Activated CD8-positive, alpha-beta memory T cell treated with anti-CD3 and anti-CD28 coated beads for 48 hours (primary cell): ENCODE measurements around the gene TSEN2.

ENCODE experiments used
- DNase-seq, 3 experiments: peaks; one replicate each; pipeline ENCODE4 v3.0.0-alpha.2; 2020; ENCODE audit warnings: low read depth in 2 of 3, low spot score in 2 of 3

Gene TSEN2

DNA sequence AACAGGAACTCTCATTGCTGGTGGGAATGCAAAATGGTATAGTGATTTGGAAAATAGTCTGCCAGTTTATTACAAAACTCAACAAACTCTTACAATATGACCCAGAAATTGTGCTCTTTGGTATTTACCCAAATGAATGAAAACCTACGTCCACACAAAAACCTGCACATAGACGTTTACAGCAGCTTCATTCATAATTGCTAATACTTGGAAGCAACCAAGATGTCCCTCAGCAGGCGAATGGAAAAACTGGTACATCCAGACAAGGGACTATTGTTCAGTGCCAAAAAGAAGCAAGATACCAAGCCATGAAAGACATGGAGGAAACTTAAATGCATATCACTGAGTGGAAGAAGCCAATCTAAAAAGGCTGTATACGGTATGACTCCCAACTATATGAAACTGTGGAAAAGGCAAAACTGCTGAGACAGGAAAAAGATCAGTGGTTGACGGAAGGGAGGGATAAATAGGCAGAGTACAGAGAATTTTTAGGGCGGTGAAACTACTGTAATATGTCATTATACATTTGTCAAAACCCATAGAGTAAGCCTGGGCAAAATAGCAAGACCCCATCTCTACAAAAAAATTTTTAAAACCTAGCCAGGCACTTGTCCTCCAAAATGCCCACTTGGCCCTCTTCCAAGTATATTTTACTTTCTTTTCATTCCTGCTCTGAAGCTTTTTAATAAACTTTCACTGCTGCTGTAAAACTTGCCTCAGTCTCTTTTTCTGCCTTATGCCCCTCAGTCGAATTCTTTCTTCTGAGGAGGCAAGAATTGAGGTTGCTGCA is 65.9 kb downstream of the TSEN2 start:
- no peak for DNase-seq

DNA sequence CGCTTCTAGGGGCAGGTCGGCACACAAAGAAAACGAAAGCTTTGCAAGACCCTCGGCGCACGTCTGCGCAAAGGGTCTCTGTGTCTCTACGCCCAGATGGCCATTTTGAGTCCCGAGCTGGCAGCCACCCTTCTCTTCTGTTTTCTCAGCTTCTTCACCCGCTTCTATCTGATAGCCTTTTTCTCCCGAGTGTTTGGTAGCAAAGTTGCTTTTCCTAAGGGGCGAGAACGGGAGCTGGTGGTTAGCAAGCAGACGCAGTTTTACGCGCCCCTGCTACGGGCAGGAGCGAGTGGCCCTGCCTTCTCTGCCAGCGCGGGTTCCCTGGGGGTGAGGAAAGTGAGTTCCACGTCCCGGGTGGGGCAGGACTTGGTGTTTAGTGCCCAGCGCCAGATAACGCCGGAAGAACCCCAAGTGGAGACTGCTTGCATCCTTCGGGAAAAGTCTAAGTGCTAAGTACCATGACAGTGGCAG is 69.7 kb downstream of the TSEN2 start:
- DNase-seq = no peak

DNA sequence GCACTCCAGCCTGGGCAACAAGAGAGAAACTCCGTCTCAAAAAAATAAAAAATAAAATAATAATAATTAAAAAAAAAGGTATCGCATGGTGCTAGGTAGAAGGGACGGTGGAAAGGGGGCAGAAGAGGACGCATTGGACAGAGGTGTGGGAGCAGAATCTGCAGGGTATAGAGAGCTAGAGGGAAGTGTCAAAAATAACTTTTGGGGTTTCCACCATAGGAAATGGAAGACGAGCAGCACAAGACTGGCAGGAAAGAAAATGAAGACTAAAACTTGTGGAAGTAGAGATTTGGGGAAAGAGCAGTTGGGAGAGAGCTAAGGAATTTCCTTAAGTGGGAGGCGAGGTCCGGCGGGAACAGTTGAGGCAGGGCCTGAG is 72.0 kb downstream of the TSEN2 start:
- DNase-seq = no peak

DNA sequence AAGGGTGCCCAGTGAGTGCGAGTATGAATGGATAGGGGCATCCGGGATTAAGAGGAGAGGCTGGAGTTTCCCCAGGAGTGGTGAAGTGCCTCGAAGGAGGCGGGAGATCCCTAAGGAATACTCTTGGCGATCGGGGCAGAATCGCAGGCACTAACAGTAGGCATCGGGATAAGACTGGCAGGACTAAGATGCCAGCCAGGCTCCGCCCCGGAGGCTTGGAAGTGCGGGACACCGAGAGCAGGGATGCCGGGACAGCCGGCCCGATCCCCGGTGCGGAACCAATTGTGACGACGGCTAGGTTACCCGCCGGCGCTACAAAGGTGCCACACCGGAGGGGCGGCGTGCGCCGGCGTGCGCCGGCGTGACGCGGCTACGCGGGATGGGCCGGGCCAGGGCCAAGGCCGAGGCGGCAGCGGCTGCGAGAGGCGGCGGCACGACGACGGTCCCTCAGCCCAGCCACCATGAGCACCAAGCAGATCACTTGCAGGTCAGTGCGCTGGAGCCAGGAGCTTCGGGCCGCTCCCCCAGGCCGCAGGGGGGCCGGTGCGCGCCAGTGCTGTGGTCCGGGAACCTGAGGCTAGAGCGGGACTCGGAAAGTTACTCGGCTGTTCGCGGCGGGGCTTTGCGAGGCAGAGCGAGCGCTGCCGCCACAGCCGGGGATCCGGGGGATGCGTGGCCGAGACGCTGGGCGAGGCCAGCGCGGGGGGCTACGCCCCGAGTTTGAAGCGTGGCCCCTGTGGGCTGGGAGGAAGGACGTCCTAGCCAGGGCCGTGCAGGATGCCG is 72.6 kb downstream of the TSEN2 start, which contains the start of gene MKRN2:
Gene MKRN2 (plus strand): TSS at position 398 of the 783 bp plus-strand sequence. CDS start 64 bp downstream, at position 462.
- DNase-seq = peak; percentile 75 to 83 (median 80)

DNA sequence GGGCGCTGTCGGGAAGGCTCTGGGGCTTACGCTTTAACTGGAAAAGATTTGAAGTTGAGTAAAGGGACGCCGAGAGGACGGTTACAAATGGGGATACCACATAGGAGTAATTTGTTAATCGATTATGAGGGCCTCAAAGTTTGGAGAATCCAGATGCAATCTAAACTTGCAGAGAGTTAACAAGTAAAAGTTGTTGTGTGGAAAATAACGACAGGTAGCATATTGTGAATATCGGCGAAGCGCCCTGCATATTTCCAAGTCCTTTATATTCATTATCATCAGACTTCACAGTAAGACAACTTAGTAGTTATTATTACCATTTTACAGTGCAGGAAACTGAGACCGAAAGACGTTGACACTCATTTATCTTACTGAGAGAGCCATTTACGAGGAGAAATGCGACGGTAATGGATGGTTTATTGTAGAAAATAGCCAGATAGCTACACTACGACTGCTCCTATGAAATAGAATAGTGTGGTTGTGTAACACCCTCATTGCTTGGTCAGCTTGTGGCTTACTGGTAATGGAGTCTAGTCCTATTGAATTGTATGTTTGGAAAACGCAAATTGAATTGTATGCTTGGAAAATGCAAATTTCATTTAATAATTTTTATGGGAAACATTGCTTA is 73.3 kb downstream of the TSEN2 start:
- DNase-seq = no peak

DNA sequence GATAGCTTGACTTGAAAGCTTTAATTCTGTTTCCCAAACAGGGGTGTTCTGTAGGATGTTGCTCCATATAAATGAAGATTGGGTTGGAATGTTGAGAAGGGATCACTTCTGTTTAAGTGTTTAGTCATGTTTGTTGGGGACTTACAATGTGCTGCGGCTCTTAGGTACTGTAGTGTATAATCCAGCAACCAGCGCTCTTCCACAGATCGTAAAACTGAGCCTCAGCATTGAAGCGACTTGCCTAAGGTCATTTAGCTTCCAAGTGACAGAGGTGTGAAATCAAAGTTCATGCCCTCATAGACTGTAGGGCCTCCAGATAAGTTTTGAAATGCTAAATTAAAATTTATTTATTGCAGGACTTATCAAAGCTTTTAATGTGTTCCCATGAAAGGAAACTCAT is 74.4 kb downstream of the TSEN2 start:
- DNase-seq = no peak

DNA sequence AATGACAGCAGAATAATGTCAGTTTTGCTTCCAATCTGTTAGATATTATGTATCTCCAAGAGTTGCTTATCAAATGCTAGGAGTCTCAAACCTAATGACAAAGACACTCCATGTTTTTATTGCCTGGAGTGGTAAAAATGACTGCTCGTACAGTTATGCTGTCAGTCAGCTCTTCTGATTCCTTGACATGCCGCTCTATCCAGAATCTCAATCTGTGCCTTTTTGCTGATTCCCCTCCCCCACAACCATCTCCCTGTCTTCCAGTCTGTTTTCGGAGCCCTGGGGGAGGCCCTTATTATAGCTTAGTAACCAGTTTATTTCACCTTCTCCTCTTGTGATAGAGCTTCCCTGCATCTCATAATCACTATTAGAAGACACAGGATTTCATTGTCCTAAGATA is 75.2 kb downstream of the TSEN2 start:
- DNase-seq = no peak

DNA sequence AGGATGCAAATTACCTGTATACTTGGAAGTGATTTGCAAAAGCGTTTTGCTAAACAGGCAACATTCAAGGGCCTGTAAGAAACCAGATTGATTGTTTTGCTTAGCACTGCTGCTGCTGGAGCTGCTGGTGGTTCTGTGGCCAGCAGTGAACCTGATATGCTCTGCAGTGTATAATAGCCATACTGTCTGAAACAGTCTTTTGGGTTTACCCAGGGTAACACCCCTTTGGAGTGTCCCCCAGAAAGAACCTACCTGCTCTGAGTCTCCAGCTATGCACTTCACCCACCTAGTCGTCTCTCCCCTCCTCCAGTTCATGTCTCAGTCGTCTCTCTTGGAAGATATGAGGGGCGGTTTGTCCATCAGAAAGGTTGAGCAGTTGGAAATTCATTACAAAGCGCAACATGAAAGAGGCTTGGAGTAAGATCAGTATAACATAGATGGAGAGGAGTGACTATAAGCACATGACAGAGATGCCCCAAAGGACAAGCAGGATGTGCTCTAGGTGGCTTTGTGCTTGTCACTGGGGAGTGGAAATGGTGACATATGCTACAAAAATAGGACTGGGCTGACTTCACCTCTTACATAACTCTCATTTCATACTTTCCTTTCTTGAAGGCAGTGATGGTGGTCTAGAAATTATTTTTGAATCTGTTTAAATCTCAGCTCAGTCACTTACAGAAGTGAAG is 76.4 kb downstream of the TSEN2 start:
- no peak for DNase-seq

DNA sequence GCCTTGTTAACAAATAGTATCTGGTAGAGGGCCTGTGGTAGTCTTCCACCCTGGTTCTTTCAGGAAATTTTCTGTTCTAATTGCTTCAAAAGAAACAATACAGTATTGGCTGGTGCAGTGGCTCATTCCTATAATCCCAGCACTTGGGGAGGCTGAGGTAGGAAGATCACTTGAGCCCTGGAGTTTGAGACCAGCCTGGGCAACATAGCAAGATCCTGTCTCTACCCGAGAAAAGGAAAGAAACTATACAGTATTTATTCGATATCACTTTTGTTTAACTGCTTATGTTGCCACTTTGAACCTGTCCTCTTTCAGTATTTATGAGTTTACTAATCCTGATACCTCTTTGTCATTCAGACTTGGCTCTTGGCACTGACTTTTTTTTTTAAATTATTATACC is 77.1 kb downstream of the TSEN2 start:
- no peak for DNase-seq

DNA sequence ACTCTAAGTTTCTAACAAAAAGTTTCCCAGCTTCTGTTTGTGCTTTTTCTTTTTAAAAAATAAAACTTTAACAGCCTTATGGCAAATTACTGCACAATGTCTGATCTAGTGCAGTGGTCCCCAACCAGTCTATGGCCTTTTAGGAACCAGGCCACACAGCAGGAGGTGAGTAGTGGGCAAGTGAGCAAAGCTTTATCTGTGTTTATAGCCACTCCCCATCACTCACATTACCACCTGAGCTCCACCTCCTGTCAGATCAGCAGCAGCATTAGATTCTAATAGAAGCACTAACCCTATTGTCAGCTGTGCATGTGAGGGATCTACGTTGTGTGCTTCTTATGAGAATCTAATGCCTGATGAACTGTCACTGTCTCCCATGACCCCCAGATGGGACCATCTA is 78.2 kb downstream of the TSEN2 start:
- no peak for DNase-seq

DNA sequence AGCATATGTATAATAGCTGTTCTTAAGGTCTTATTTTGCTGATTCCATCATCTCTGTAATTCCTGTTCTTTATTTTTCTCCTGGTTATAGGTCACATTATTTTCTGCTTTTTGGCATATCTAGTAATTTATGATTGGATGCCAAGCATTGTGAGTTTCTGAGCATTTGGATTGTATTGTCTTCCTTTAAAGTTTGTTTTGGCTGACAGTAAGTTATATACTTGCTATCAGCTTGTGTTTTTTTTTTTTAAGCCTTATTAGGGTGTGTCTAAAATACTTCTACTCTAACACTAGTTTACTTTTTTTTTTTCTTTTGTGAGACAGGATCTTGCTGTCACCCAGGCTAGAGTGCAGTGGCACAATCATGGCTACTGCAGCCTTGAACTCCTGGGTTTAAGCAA is 82.7 kb downstream of the TSEN2 start:
- DNase-seq = no peak

DNA sequence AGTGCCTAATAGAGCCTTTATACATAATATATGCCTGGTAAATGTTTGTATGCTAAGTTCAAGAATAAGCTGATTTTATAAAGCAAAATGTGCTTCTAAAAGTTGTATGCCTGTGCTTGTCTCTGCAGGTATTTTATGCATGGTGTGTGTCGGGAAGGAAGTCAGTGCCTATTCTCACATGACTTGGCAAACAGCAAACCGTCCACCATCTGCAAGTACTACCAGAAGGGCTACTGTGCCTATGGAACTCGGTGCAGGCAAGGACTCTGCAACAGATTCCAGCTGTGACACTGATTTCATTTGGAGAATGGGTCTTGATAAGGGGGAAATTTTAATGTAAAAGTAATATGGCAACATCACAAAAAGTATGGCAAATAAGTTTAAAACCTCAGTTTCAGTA is 84.5 kb downstream of the TSEN2 start:
- DNase-seq = no peak

DNA sequence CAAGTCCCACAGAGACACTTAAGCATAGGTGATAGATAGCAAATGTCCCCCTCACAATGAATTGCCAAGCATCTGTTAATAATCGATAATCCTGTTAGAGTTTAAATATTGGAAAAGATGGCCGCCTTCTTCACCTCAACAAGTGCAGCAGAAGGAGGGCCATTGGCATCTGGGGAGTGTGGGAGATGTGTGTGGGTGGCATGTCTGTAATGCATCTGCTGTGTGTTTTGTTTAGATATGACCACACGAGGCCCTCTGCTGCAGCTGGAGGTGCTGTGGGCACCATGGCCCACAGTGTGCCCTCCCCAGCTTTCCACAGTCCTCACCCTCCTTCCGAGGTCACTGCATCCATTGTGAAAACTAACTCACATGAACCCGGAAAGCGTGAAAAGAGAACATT is 85.6 kb downstream of the TSEN2 start:
- DNase-seq = no peak

DNA sequence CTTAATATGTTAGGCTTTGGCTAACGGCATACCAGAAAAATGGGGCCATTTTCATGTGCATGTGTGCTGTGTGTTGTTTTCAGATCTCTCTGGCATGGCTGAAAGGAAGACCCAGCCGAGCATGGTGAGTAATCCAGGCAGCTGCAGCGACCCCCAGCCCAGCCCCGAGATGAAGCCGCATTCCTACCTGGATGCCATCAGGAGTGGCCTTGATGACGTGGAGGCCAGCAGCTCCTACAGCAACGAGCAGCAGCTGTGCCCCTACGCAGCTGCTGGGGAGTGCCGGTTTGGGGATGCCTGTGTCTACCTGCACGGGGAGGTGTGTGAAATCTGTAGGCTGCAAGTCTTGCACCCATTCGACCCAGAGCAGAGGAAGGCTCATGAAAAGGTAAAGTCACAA is 87.7 kb downstream of the TSEN2 start:
- no peak for DNase-seq

DNA sequence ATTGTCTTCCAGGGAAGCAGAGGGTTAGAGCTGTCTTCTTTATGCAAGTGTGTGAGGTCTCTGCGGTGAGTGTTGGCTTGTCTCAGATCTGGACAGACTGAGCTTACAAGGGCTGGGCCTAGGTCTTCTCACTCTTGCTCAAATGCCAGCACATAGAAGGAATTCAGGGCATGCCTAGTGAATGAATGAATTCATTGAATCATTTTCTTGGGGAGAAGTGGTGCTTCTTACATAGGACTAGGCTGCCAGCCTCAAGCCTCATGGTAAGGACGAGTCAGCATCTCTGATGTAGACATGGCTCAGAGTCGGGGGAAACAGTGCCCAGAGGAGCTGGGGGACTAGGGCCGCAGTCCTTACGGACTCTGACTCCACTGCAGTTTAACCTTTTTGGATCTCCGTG is 89.9 kb downstream of the TSEN2 start:
- DNase-seq = no peak

DNA sequence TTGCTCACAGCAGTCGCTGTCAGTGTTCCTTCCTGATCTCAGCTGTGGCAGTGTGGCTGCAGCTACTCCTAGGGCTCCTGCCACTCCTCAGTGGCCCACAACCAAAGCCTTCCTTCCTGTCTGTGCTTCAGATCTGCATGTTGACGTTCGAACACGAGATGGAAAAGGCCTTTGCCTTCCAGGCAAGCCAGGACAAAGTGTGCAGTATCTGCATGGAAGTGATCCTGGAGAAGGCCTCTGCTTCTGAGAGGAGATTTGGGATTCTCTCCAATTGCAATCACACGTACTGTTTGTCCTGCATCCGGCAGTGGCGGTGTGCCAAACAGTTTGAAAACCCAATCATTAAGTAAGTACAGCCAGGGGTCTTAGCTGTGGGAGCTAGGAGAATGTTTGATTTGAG is 90.4 kb downstream of the TSEN2 start:
- DNase-seq = no peak

DNA sequence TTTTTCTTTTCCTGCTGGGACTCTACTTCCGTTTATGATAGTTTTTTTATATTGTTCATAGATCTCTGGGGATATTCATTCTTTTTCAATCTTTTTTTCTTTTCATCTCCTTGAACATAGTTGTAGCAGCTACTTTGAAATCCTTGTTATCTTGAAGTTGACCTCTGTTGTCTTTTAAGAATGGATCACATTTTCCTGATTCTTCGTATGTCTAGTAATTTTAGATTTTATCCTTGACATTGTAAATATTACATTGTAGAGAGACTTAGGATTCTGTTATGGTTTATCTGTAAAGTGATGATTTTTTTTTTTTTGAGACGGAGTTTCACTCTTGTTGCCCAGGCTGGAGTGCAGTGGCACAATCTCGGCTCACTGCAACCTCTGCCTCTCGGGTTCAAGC is 93.1 kb downstream of the TSEN2 start:
- no peak for DNase-seq

DNA sequence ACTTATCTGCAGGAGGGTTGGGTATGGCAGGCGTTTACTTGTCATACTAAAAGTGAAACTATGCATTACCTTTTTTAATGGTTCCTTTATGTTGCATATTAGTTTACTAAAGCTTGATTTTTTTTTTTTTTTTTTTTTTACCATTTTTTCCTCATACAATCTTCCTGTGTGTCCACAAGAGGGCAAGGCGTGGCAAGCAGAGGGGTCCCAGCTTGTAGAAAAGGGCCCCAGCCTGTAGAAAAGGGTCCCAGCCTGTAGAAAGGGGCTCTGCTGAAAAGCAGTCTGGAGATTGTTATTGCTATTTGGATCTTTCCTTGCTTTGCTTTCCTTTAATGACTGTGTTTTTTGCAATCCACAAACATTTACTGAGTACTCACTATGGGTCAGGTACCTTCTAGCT is 94.5 kb downstream of the TSEN2 start:
- DNase-seq = no peak

DNA sequence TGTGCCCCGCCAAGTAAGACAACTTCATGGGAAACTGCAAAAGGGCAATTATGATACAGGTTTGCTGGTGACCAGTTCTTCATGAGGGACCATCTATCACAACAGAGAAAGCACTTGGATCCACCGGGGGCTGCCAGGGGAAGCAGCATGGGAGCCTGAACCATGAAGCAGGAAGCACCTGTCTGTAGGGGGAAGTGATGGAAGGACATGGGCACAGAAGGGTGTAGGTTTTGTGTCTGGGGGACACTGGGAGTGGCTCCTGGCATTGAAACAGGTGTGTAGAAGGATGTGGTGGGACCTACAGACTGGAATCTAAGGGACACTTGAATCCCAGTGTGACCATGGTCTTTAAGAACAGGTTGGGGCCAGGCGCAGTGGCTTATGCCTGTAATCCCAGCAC is 95.2 kb downstream of the TSEN2 start:
- no peak for DNase-seq

DNA sequence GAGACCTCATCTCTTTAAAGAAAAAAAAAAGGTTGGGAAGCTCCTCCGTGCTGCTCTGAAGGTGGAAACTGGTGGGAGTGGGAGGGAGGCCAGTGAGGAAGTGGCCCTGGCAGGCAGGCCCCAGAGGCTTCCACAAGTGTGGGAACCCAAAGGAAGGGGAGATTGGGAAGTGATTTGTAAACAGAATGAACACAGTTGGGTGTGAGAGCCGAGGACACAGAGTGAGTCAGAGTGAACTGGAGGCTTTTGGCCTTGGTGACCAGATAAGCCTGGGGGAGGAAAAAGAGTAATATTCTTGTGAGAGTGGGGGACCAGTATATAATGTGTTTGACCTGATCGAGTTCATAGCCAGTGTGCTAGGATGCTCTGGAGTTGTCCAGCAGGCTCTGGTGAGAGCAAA is 95.6 kb downstream of the TSEN2 start:
- DNase-seq = no peak

DNA sequence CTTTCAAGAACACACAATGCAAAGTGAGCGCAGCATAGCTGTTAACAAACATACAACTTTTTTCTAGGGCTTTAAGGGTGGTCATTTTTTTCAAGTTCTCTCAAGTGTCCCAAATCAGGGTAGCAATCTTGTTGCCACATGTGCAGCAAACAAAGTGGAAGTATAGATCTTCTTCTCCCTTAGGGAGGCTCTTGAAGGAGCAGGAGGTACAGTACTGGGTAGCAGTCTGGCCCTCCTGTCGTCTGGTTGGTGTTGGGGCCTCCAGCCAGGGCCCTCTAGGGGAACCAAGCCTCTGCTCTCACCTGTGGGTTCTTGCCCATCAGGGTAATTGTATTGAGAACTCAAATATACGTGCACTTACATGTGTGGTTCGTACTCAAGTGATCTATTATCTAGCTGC is 98.5 kb downstream of the TSEN2 start:
- DNase-seq = no peak
